Measurements from ENCODE around the gene RAB29. TPM values are rescaled to one million over a fixed set of nuclear protein-coding genes. Genes with fewer than 3 reads are reported as not detected.
A peak's percentile ranks its signal among the peaks of the same experiment; 100 is the strongest.

The RAB29 gene
- total RNA-seq, 2 experiments from 2014 or later = 48.5 to 50.6 TPM

GRCh38 chr1:205787287-205787916 lies 12.1 kb upstream of the RAB29 start:
- H3K4me3 Mint-ChIP-seq = no peak overlapping the region
- no peak for DNase-seq
- H3K9me3 Mint-ChIP-seq = no peaks in the 10 kb centered on the region
- H3K4me1 Mint-ChIP-seq = peaks cover 8% of the 10 kb centered on the region
- peaks cover 4% of the 10 kb centered on the region for H3K36me3 Mint-ChIP-seq
- H3K27ac Mint-ChIP-seq = no peak overlapping the region
- POLR2A ChIA-PET = no interaction called here
- no peak for ATAC-seq (ENCODE audit: low read depth)
- no peaks in the 10 kb centered on the region for H3K27me3 Mint-ChIP-seq

DNA sequence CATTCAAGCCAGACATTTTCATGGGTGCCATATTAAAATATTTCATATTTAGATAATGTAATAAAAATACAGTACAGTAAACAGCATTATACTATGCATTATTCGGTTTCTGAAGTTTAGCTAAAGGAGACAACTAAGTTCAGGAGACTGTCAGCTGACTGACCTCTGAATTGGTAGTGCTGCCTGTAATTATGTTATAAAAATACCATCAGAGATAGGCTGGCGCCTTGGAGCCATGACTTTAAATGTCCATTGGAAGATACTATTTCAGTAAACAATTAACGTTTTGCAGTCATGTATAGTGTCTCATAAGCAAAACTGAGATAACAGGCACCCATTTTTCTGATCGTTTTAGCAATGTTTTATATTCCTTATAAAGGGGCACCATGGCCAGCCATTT lies 11.3 kb upstream of the RAB29 start:
- H3K4me3 Mint-ChIP-seq = no peak overlapping the region
- no peak for ATAC-seq (ENCODE audit: low read depth)
- H3K4me1 Mint-ChIP-seq = peaks cover 11% of the 10 kb centered on the region
- no peaks in the 10 kb centered on the region for H3K27me3 Mint-ChIP-seq
- no peak for DNase-seq
- H3K9me3 Mint-ChIP-seq = no peaks in the 10 kb centered on the region
- H3K36me3 Mint-ChIP-seq = peaks cover 4% of the 10 kb centered on the region
- POLR2A ChIA-PET = no interaction called here
- H3K27ac Mint-ChIP-seq = no peak overlapping the region

DNA sequence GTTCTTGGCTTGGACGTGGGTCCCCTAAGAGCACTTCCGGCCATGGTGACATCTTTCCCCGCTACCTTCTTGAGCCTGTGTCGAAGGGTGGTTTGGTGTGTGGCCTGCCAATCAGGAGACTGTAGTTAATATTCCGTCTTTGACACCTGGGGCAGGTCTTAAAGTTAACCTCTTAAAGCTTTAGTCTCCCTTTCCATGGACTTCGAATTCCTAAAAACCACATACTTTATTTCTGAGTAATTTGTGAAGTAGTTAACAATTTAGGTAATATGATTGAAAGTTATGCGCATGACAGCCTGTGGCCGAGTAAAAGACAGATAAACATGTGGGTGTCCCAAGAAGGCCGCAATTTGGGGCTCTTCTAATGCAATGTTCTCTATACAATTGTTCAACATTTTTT lies 10.2 kb upstream of the RAB29 start:
- no peak for DNase-seq
- Mint-ChIP-seq H3K27ac (no peak overlapping the region), H3K27me3 (peaks cover 1% of the 10 kb centered on the region), H3K4me1 (peaks cover 10% of the 10 kb centered on the region), H3K4me3 (no peak overlapping the region), H3K9me3 (no peaks in the 10 kb centered on the region), H3K36me3 (peaks cover 2% of the 10 kb centered on the region)
- no peak for ATAC-seq (ENCODE audit: low read depth)
- POLR2A ChIA-PET = no interaction called here

DNA sequence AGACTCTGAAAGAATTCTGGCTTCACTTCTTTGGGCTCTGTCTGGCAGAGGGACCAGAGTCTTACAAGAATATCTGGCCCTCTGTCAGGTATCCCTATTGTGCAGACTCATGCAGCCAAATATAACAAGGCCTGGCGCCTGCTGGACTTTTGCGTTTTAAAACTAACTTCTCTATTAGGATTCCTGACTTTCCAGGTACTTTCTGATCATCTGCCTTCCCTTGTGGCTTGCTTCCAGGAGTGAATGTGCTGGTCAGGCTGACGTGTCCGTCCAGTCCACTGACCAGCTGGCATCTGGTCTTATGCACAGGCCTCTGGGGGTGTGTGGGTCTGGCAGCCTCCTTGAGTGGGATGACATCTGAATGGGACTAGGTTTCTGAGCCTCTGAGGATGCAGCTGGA lies 8.6 kb upstream of the RAB29 start:
- Mint-ChIP-seq H3K4me3 (no peak overlapping the region), H3K27me3 (peaks cover 2% of the 10 kb centered on the region), H3K27ac (no peak overlapping the region), H3K9me3 (no peaks in the 10 kb centered on the region), H3K36me3 (no peaks in the 10 kb centered on the region), H3K4me1 (peaks cover 10% of the 10 kb centered on the region)
- no peak for DNase-seq
- POLR2A ChIA-PET = interaction anchor here (0.7 kb wide), 1 partner anchor 18 kb away, joined by 4 read pairs; no protein-coding TSS in a partner anchor
- ATAC-seq (ENCODE audit: low read depth) = no peak

GRCh38 chr1:205783433-205783795 lies 8.1 kb upstream of the RAB29 start:
- DNase-seq (no peak), ATAC-seq (ENCODE audit: low read depth) (no peak)
- peaks cover 10% of the 10 kb centered on the region for H3K4me1 Mint-ChIP-seq
- POLR2A ChIA-PET = interaction anchor here (1.3 to 1.7 kb wide), 2 partner anchors 9 to 125 kb away, joined by 6 read pairs; no protein-coding TSS in a partner anchor
- H3K4me3 Mint-ChIP-seq = no peak overlapping the region
- H3K36me3 Mint-ChIP-seq = no peaks in the 10 kb centered on the region
- H3K27ac Mint-ChIP-seq = no peak overlapping the region
- no peaks in the 10 kb centered on the region for H3K9me3 Mint-ChIP-seq
- peaks cover 2% of the 10 kb centered on the region for H3K27me3 Mint-ChIP-seq

- POLR2A ChIA-PET = interaction anchor here (0.5 to 1.7 kb wide), 5 partner anchors 8 to 186 kb away, joined by 3 to 15 read pairs (median 6); partner anchors contain the start of gene NUCKS1
- Mint-ChIP-seq H3K27ac (peak overlapping the region; percentile 83), H3K27me3 (peaks cover 2% of the 10 kb centered on the region), H3K4me1 (peaks cover 14% of the 10 kb centered on the region), H3K9me3 (no peaks in the 10 kb centered on the region), H3K4me3 (peak overlapping the region; percentile 46), H3K36me3 (no peaks in the 10 kb centered on the region)
- no peak for DNase-seq
- peak; percentile 97 for ATAC-seq (ENCODE audit: low read depth)
Observed at GRCh38 chr1:205782627-205783432, 7.5 kb upstream of the RAB29 start.

GRCh38 chr1:205780335-205780734 lies 5.1 kb upstream of the RAB29 start:
- ATAC-seq (ENCODE audit: low read depth) (no peak), DNase-seq (no peak)
- peaks cover 24% of the 10 kb centered on the region for H3K4me1 Mint-ChIP-seq
- POLR2A ChIA-PET = no interaction called here
- peaks cover 2% of the 10 kb centered on the region for H3K27me3 Mint-ChIP-seq
- no peaks in the 10 kb centered on the region for H3K9me3 Mint-ChIP-seq
- H3K36me3 Mint-ChIP-seq = no peaks in the 10 kb centered on the region
- no peak overlapping the region for H3K27ac Mint-ChIP-seq
- no peak overlapping the region for H3K4me3 Mint-ChIP-seq

GRCh38 chr1:205777994-205778393 lies 2.7 kb upstream of the RAB29 start:
- H3K27ac Mint-ChIP-seq = no peak overlapping the region
- H3K4me1 Mint-ChIP-seq = peaks cover 36% of the 10 kb centered on the region
- H3K27me3 Mint-ChIP-seq = peaks cover 2% of the 10 kb centered on the region
- ATAC-seq (ENCODE audit: low read depth) = no peak
- H3K36me3 Mint-ChIP-seq = peaks cover 2% of the 10 kb centered on the region
- POLR2A ChIA-PET = interaction anchor here (4.9 kb wide), 1 partner anchor 29 kb away, joined by 43 read pairs; the partner anchor contains the start of gene NUCKS1
- H3K4me3 Mint-ChIP-seq = no peak overlapping the region
- H3K9me3 Mint-ChIP-seq = no peaks in the 10 kb centered on the region
- DNase-seq = no peak

GRCh38 chr1:205775717-205776056 lies 405 bp upstream of the RAB29 start:
- peak overlapping the region; percentile 88 for H3K4me3 Mint-ChIP-seq
- POLR2A ChIA-PET = interaction anchor here (0.8 to 4.9 kb wide), 8 partner anchors 10 to 144 kb away, joined by 3 to 43 read pairs (median 8); partner anchors contain the start of genes ELK4 and NUCKS1
- peak overlapping the region; percentile 94 for H3K27ac Mint-ChIP-seq
- ATAC-seq (ENCODE audit: low read depth) (no peak), DNase-seq (no peak)
- H3K4me1 Mint-ChIP-seq = peaks cover 44% of the 10 kb centered on the region
- peaks cover 2% of the 10 kb centered on the region for H3K27me3 Mint-ChIP-seq
- H3K9me3 Mint-ChIP-seq = no peaks in the 10 kb centered on the region
- peaks cover 9% of the 10 kb centered on the region for H3K36me3 Mint-ChIP-seq

DNA sequence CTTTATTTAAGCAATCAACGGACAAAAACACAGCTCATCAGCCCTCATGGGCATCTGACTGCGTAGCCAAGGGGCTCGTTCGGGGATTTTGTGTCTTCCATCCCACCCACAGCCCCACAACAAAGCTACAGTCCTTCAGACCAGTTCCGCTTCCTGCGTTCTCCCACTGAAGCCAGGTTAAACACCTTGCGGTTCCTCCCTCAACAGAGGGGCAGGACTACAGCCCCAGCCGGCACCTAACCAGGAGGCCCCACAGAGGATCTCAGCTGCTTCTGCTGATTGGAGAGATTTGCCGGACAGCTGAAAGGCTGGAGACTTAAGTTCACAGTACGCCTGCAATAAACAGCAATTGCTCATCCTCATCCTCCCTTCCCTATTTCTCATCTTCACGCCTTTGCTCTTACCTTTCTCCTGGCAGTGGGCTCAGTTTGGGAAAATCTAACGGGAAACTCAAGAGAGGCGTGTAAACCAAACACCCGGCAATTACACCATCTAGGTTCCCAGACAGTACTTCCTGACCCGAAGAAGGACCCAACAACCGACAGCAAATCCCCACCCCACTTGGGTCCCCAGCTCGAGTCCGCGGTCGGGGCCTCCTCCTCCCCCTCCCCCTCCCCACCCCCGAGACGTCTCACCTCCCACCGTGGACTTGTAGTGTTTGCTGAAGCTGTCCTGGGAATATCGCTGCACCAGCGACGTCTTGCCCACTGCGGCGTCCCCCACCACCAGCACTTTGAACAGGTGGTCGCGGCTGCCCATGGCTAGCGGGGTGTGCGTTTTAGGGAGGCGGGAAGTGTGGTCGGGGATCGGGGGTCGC lies 876 bp downstream of the RAB29 start:
- Mint-ChIP-seq H3K36me3 (peaks cover 22% of the 10 kb centered on the region), H3K9me3 (no peaks in the 10 kb centered on the region), H3K4me3 (peak overlapping the region; percentile 88), H3K27me3 (no peaks in the 10 kb centered on the region), H3K4me1 (peaks cover 45% of the 10 kb centered on the region), H3K27ac (peak overlapping the region; percentile 94)
- DNase-seq = peak; percentile 61
- ATAC-seq (ENCODE audit: low read depth) = peak; percentile 37
- POLR2A ChIA-PET = interaction anchor here (0.5 to 4.9 kb wide), 12 partner anchors 8 to 183 kb away, joined by 3 to 43 read pairs (median 6); partner anchors contain the start of genes ELK4, NUCKS1 and SLC45A3

GRCh38 chr1:205772607-205773032 lies 2.7 kb downstream of the RAB29 start:
- Mint-ChIP-seq H3K4me3 (peak overlapping the region; percentile 26), H3K27me3 (no peaks in the 10 kb centered on the region), H3K36me3 (peaks cover 33% of the 10 kb centered on the region), H3K27ac (no peak overlapping the region), H3K4me1 (peaks cover 42% of the 10 kb centered on the region), H3K9me3 (no peaks in the 10 kb centered on the region)
- POLR2A ChIA-PET = interaction anchor here (0.9 to 1.8 kb wide), 2 partner anchors 17 to 23 kb away, joined by 4 to 13 read pairs; partner anchors contain the start of gene NUCKS1
- no peak for ATAC-seq (ENCODE audit: low read depth)
- no peak for DNase-seq

DNA sequence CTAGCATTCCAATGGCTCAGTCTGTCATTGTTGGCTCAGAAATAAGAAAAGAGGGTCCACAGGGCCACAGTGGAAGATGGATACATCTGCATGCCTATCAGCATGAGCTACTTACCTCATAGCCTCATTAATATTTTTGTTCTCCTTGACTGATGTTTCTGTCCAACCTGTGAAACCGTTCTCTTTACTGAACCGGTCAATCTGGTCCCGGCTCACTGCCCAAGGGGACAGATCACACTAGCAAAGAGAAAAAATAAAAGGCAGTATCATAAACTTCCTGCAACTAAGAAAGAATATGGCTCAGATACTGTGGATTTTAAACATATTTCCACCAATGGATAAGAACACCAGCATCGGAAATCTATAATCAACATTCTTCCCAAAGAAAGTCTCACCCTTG lies 4.7 kb downstream of the RAB29 start:
- H3K36me3 Mint-ChIP-seq = peaks cover 37% of the 10 kb centered on the region
- H3K9me3 Mint-ChIP-seq = no peaks in the 10 kb centered on the region
- H3K4me3 Mint-ChIP-seq = no peak overlapping the region
- H3K27me3 Mint-ChIP-seq = no peaks in the 10 kb centered on the region
- H3K4me1 Mint-ChIP-seq = peaks cover 44% of the 10 kb centered on the region
- POLR2A ChIA-PET = interaction anchor here (0.9 kb wide), 1 partner anchor 21 kb away, joined by 3 read pairs; no protein-coding TSS in a partner anchor
- no peak for ATAC-seq (ENCODE audit: low read depth)
- DNase-seq = no peak
- H3K27ac Mint-ChIP-seq = no peak overlapping the region

All from activated naive CD8-positive, alpha-beta T cell treated with anti-CD3 and anti-CD28 coated beads, Interleukin-2, amount 10 ng/mL, durations not matched to agents 7 days and 5 days (primary cell).